Naive thymus-derived CD4-positive, alpha-beta T cell (primary cell): ENCODE data around the gene ATG9B. TPM values are rescaled to one million over a fixed set of nuclear protein-coding genes. Genes with fewer than 3 reads are reported as not detected.
A peak's percentile ranks its signal among the peaks of the same experiment; 100 is the strongest.

Experiments
- ATAC-seq: fragments of 150-1000 bp; cut with Tn5 transposase; 2 replicates; pipeline ENCODE4 v1.10.0; 2021; ENCODE audit warnings: mild to moderate bottlenecking, moderate library complexity
- CTCF ChIA-PET: fragments of 350-600 bp; sonication (Branson Sonifier 250); formaldehyde crosslinking; loops from one replicate; lab custom pipeline; 2021; ENCODE audit warnings: antibody characterized with exemption; lab: Charles Lee
- POLR2A ChIA-PET: fragments of 350-600 bp; sonication (Branson Sonifier 250); formaldehyde crosslinking; loops from one replicate; lab custom pipeline; 2021; ENCODE audit warnings: antibody characterized with exemption, inconsistent platforms; lab: Charles Lee
- DNase-seq, 9 donors: peaks; one replicate each; pipeline versions ENCODE4 v3.0.0 to v3.0.0-alpha.2; 2020 to 2022; ENCODE audit warnings: mixed read lengths in 1 of 9
- H3K27ac ChIP-seq: one replicate; pipeline ENCODE4 v1.7.0; 2013; ENCODE audit warnings: mild to moderate bottlenecking, low read depth, low read length, moderate library complexity
- H3K27me3 ChIP-seq, 2 donors: one replicate each; pipeline ENCODE4 v1.7.0; 2013; ENCODE audit warnings: low read length in 2 of 2, mild to moderate bottlenecking in 2 of 2, moderate library complexity in 2 of 2; ENCODE audit not compliant: control insufficient read depth in 2 of 2, insufficient read depth in 2 of 2
- H3K36me3 ChIP-seq, 3 experiments: 1 replicate in 2 of 3; 2 replicates in 1 of 3; pipeline ENCODE4 v1.7.0; 2013; ENCODE audit warnings: low read length in 3 of 3, mild to moderate bottlenecking in 3 of 3, moderate library complexity in 1 of 3; ENCODE audit not compliant: insufficient read depth in 3 of 3, control insufficient read depth in 2 of 3
- H3K4me1 ChIP-seq, 2 donors: one replicate each; pipeline ENCODE4 v1.7.0; 2013; ENCODE audit warnings: low read length in 2 of 2, mild to moderate bottlenecking in 2 of 2, moderate library complexity in 1 of 2; ENCODE audit not compliant: control insufficient read depth in 2 of 2, insufficient read depth in 2 of 2
- H3K4me3 ChIP-seq: 2 replicates; pipeline ENCODE4 v1.7.0; 2013; ENCODE audit warnings: mild to moderate bottlenecking, low read length
- H3K9me3 ChIP-seq, 3 experiments: 1 replicate in 2 of 3; 2 replicates in 1 of 3; pipeline ENCODE4 v1.7.0; 2013; ENCODE audit warnings: low read length in 3 of 3; ENCODE audit not compliant: control insufficient read depth in 2 of 3
- H3K27ac Mint-ChIP-seq, 9 donors: one replicate each; pipeline ENCODE4 v1.8.0; 2020 to 2022; ENCODE audit warnings: mixed read lengths in 9 of 9, mild to moderate bottlenecking in 8 of 9, moderate library complexity in 5 of 9, inconsistent platforms in 2 of 9
- H3K27me3 Mint-ChIP-seq, 5 donors: one replicate each; pipeline ENCODE4 v1.8.0; 2021 to 2022; ENCODE audit warnings: mixed read lengths in 5 of 5, mild to moderate bottlenecking in 1 of 5
- H3K36me3 Mint-ChIP-seq, 5 donors: one replicate each; pipeline ENCODE4 v1.8.0; 2020 to 2022; ENCODE audit warnings: mixed read lengths in 5 of 5, mild to moderate bottlenecking in 3 of 5, inconsistent platforms in 1 of 5
- H3K4me1 Mint-ChIP-seq, 7 donors: one replicate each; pipeline ENCODE4 v1.8.0; 2020 to 2022; ENCODE audit warnings: mixed read lengths in 7 of 7, mild to moderate bottlenecking in 3 of 7, inconsistent platforms in 1 of 7
- H3K4me3 Mint-ChIP-seq, 10 donors: one replicate each; pipeline ENCODE4 v1.8.0; 2020 to 2022; ENCODE audit warnings: mild to moderate bottlenecking in 10 of 10, mixed read lengths in 10 of 10, moderate library complexity in 6 of 10, inconsistent platforms in 2 of 10
- H3K9me3 Mint-ChIP-seq, 11 donors: one replicate each; pipeline ENCODE4 v1.8.0; 2020 to 2022; ENCODE audit warnings: mixed read lengths in 11 of 11, mild to moderate bottlenecking in 4 of 11, inconsistent platforms in 1 of 11, moderate library complexity in 1 of 11
- intact Hi-C, 2 donors: fragments of 100-400 bp; cut with micrococcal nuclease; formaldehyde crosslinking; loops; one replicate each; pipeline ENCODE4 v1.15.1; 2023
- polyA plus RNA-seq, 2 donors: library from polyadenylated mRNA; unstranded; fragments of 300-500 nt; fragmentation: Illumina TruSeq; gene quantifications; one replicate each; pipeline ENCODE4 v1.2.3, GENCODE V29; 2021
- total RNA-seq, 6 experiments: library from RNA in 5 of 6; stranded (reverse) in 5 of 6; gene quantifications; 1 replicate in 5 of 6; 2 replicates in 1 of 6; pipeline ENCODE4 v1.2.3 and lab custom pipeline; 2021 to 2026

Gene ATG9B
- total and polyA plus RNA-seq, 7 experiments from 2014 or later, result 11.3 to 49.4 (median 27.0) TPM

DNA sequence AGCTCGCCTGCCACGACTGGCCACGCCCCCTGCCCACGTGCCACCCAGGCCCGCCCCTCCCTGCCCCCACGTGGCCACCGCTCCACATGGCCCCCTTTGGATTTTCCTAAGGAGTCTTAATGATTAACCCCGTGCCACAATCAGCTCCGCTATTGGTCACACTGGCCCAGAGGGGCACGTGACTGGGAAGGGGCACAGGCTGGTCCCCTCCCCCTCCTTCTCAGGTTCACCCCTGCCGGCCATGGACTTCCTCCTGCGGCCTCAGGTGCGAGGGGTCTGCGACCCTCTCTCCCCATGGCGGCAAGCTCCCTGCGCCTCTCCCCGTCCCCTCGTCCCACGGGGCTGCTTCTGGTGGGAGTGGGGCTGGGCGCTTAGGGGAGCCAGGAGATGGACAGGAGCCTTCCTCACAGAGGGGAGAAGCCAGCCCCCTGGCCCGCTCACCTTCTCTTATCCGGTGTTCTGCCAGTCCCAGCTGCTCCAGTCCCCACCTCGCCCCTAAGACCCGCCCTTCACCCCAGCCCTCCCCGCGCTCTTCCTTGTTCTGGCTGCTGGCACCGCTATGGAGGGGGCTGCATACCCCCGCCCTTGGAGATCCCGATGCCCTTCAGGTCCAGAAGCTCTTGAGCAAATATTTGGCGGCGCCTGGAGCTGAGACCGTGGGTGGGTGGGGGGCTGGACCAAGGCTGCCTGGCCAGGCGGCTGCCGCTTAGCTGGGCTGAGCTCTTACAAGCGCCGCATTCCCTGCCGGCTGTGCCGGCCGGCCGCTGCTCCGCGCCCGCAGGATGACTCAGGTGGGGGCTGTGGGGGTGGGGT, 38.3 kb upstream of the ATG9B start:
- DNase-seq, result no peak
- Histone ChIP-seq H3K9me3 (no peaks in the 10 kb centered on the region), H3K27me3 (no peaks in the 10 kb centered on the region), H3K27ac (no peak overlapping the region), H3K4me1 (peaks cover 19 to 25% of the 10 kb centered on the region in 2 donors), H3K4me3 (no peak overlapping the region), H3K36me3 (peaks cover 0 to 33% (median 0%) of the 10 kb centered on the region in 3 experiments)
- H3K9me3 Mint-ChIP-seq, result no peaks in the 10 kb centered on the region
- no peak overlapping the region for H3K27ac Mint-ChIP-seq
- H3K36me3 Mint-ChIP-seq, result peaks cover 0 to 3% (median 0%) of the 10 kb centered on the region in 5 donors
- peak overlapping the region in 1 of 10 donors; percentile 93 for H3K4me3 Mint-ChIP-seq
- CTCF ChIA-PET, result interaction anchor here (0.6 to 1.1 kb wide), 5 partner anchors 33 to 61 kb away, joined by 3 to 4 read pairs (median 3); no protein-coding TSS in a partner anchor
- POLR2A ChIA-PET, result interaction anchor here (1.0 to 1.2 kb wide), 2 partner anchors 14 to 18 kb away, joined by 3 read pairs; partner anchors contain the start of gene FASTK
- intact Hi-C loops, result no loop called here
- no peaks in the 10 kb centered on the region for H3K27me3 Mint-ChIP-seq
- ATAC-seq, result no peak
- H3K4me1 Mint-ChIP-seq, result peaks cover 16 to 27% (median 23%) of the 10 kb centered on the region in 7 donors

DNA sequence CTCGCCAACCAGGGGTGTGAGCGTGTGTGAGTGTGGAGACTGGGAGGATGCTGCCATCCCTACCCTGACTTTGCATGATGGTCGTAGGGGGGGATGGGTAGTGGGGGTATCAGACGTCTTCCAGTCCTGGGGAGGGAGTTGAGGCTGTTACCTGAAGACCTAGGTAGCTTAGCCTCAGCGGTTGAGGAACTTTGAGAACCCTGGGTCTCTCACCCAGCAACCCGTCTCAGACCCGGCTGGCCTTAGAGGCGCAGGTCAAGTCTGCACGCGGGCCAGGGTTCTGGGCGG, 37.8 kb upstream of the ATG9B start:
- peaks cover 22 to 33% (median 28%) of the 10 kb centered on the region in 7 donors for H3K4me1 Mint-ChIP-seq
- H3K36me3 ChIP-seq, result peaks cover 0 to 27% (median 0%) of the 10 kb centered on the region in 3 experiments
- H3K27ac Mint-ChIP-seq, result no peak overlapping the region
- peaks cover 0 to 3% (median 0%) of the 10 kb centered on the region in 5 donors for H3K36me3 Mint-ChIP-seq
- peak overlapping the region in 2 of 10 donors; percentile 34 to 93 for H3K4me3 Mint-ChIP-seq
- peaks cover 24 to 30% of the 10 kb centered on the region in 2 donors for H3K4me1 ChIP-seq
- ATAC-seq (no peak), DNase-seq (no peak)
- ChIA-PET CTCF (interaction anchor here (0.9 to 1.1 kb wide), 3 partner anchors 34 to 62 kb away, joined by 3 to 4 read pairs (median 3); no protein-coding TSS in a partner anchor), POLR2A (interaction anchor here (1.0 to 1.2 kb wide), 2 partner anchors 14 to 19 kb away, joined by 3 read pairs; partner anchors contain the start of gene FASTK)
- H3K9me3 ChIP-seq, result no peaks in the 10 kb centered on the region
- no peaks in the 10 kb centered on the region for H3K27me3 ChIP-seq
- H3K9me3 Mint-ChIP-seq, result no peaks in the 10 kb centered on the region
- H3K27me3 Mint-ChIP-seq, result no peaks in the 10 kb centered on the region
- H3K27ac ChIP-seq, result no peak overlapping the region
- intact Hi-C loops, result no loop called here
- H3K4me3 ChIP-seq, result no peak overlapping the region

DNA sequence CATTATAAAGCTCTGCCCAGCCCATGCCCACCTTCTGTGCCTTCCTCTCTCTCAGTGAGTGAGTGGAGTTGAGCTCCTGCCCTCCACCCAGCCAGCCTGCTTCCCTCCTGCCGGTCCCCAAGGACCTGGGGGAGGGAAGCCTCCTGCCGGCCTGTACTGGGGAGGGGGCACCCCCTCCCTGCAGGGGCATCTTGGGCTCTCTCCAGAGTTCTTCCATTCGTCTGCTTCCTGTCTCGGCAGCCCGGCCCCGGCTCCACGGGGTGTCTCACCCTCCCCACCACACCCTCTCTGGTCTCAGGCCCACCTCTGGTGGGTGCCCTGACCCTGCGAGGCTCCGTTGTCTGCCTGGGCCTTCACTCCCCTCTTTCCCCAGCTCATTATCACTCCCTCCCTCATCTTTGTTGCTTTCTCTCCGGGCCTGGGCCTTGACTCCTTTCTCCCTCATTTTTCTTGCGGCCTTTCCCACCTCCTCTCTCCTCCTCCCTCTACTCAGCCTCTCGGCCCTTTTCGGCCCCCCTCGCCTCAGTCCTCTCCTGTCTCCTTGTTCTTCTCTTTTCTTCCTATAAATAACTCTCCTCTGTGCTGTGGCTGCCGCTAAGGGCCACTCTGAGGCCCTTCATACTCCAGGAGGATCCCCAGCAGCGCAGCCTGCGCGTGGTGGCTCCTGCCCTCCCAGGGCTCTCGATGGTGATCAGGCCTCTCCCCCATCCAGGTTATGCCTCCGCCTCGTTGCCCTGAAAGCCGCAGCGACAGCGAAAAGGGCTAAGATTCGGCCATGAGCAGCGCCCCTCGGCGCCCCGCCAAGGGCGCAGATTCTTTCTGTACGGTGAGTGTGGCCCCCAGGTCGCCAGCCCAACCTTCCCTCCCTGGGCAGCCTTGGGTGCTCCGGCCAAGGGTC, 37.2 kb upstream of the ATG9B start:
- CTCF ChIA-PET, result interaction anchor here (0.7 to 1.1 kb wide), 2 partner anchors 33 to 63 kb away, joined by 3 read pairs; partner anchors contain the start of gene ABCB8
- POLR2A ChIA-PET, result interaction anchor here (1.2 kb wide), 1 partner anchor 15 kb away, joined by 3 read pairs; no protein-coding TSS in a partner anchor

DNA sequence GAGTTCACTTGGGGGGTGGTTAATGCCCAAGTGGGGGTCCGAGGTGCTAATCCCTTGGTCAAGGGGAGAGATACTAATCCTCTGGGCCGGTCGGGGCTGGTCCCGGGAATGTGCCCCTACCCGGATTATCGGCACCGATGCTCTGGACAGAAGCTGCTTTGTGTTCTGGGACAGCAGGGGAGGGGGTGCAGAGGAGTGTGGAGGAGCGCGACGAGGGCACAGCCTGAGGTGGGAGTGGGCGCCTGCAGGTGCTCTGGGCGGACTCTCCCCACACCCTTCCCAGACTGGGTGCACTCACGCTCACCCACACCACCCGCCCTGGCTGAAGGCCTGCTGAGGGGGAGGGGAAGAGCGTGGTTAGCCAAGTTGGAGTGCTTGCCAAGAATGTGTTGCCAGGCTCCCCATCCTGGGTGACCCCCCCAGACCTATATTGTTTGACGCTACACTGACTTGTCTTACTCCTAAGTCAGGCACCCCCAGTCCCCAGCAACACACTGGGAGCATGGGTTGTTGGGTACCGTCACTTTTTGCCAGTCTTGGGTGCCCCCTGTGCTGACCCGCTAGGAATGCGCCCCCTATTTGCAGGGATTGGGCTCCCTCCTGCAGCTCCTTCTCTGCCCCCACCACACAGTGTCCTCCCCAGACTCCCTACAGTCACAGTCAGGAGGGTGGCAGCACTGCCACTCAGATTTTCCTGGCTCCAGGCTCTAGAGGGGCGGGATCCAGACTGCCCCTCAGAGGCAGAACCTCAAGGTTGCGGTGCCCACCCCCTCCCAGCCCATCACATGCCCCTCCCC, 36.3 kb upstream of the ATG9B start:
- Mint-ChIP-seq H3K27me3 (no peaks in the 10 kb centered on the region), H3K27ac (peak overlapping the region in 6 of 9 donors; percentile 38 to 86 (median 72)), H3K9me3 (peaks cover 0 to under 1% (median 0%) of the 10 kb centered on the region in 11 donors), H3K36me3 (peaks cover 0 to 3% (median 0%) of the 10 kb centered on the region in 5 donors), H3K4me1 (peaks cover 25 to 38% (median 32%) of the 10 kb centered on the region in 7 donors), H3K4me3 (peak overlapping the region; percentile 73 to 99 (median 93))
- CTCF ChIA-PET, result interaction anchor here (0.6 to 3.5 kb wide), 3 partner anchors 24 to 305 kb away, joined by 3 to 15 read pairs (median 3); partner anchors contain the start of genes ABCB8 and TMUB1
- no peaks in the 10 kb centered on the region for H3K9me3 ChIP-seq
- no peak for ATAC-seq
- peak in 2 of 9 donors; percentile 21 to 36 for DNase-seq
- H3K27ac ChIP-seq, result peak overlapping the region; percentile 92
- no peaks in the 10 kb centered on the region for H3K27me3 ChIP-seq
- intact Hi-C loops, result no loop called here
- peaks cover 0 to 14% (median 0%) of the 10 kb centered on the region in 3 experiments for H3K36me3 ChIP-seq
- peaks cover 25 to 32% of the 10 kb centered on the region in 2 donors for H3K4me1 ChIP-seq
- POLR2A ChIA-PET, result interaction anchor here (0.6 to 2.8 kb wide), 2 partner anchors 24 to 1820 kb away, joined by 4 to 14 read pairs; partner anchors contain the start of gene TMUB1
- H3K4me3 ChIP-seq, result peak overlapping the region; percentile 78

More for the DNA sequence above, 37.2 kb upstream of the ATG9B start:
- no peaks in the 10 kb centered on the region for H3K9me3 ChIP-seq
- Mint-ChIP-seq H3K9me3 (no peaks in the 10 kb centered on the region), H3K4me3 (peak overlapping the region in 9 of 10 donors; percentile 57 to 99 (median 93)), H3K4me1 (peaks cover 25 to 38% (median 32%) of the 10 kb centered on the region in 7 donors), H3K36me3 (peaks cover 0 to 3% (median 0%) of the 10 kb centered on the region in 5 donors), H3K27ac (peak overlapping the region in 5 of 9 donors; percentile 41 to 71 (median 63)), H3K27me3 (no peaks in the 10 kb centered on the region)
- H3K36me3 ChIP-seq, result peaks cover 0 to 23% (median 0%) of the 10 kb centered on the region in 3 experiments
- intact Hi-C loops, result no loop called here
- no peak overlapping the region for H3K27ac ChIP-seq
- no peaks in the 10 kb centered on the region for H3K27me3 ChIP-seq
- DNase-seq (no peak), ATAC-seq (no peak)
- H3K4me3 ChIP-seq, result no peak overlapping the region
- H3K4me1 ChIP-seq, result peaks cover 25 to 32% of the 10 kb centered on the region in 2 donors

DNA sequence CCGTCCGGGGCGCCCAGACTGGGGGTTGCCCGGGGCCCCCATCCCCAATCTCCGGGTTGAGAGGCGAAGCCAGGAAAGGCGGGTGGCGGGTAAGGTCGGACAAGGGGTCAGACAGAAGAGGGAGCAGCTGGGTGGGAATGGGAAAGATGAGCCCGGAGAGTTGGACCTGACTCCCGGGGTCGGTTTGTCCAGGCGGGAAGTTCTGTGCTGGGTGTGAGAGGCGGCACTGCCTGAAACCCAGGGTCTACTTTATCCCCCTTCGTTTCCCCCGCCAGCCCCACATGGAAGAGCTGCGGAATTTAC, 35.8 kb upstream of the ATG9B start:
- Mint-ChIP-seq H3K4me1 (peaks cover 25 to 38% (median 32%) of the 10 kb centered on the region in 7 donors), H3K4me3 (peak overlapping the region; percentile 73 to 99 (median 93)), H3K36me3 (no peaks in the 10 kb centered on the region), H3K9me3 (peaks cover 0 to 1% (median 0%) of the 10 kb centered on the region in 11 donors), H3K27ac (peak overlapping the region in 5 of 9 donors; percentile 38 to 86 (median 83)), H3K27me3 (no peaks in the 10 kb centered on the region)
- intact Hi-C loops, result no loop called here
- Histone ChIP-seq H3K27ac (peak overlapping the region; percentile 92), H3K36me3 (peaks cover 0 to 9% (median 0%) of the 10 kb centered on the region in 3 experiments), H3K4me3 (peak overlapping the region; percentile 78), H3K27me3 (no peaks in the 10 kb centered on the region), H3K9me3 (no peaks in the 10 kb centered on the region), H3K4me1 (peaks cover 25 to 32% of the 10 kb centered on the region in 2 donors)
- DNase-seq (no peak), ATAC-seq (no peak)
- CTCF ChIA-PET, result interaction anchor here (0.6 to 3.5 kb wide), 2 partner anchors 24 to 304 kb away, joined by 3 to 15 read pairs; partner anchors contain the start of gene TMUB1
- POLR2A ChIA-PET, result interaction anchor here (0.5 to 2.8 kb wide), 3 partner anchors 24 to 1820 kb away, joined by 3 to 14 read pairs (median 4); partner anchors contain the start of gene TMUB1
